ENCODE data around the gene MTCP1. TPM values are rescaled to one million over a fixed set of nuclear protein-coding genes. Genes with fewer than 3 reads are reported as not detected.

Gene MTCP1, protein sequence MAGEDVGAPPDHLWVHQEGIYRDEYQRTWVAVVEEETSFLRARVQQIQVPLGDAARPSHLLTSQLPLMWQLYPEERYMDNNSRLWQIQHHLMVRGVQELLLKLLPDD
- 1 to 10 TPM; 2.6 to 3.0 TPM for total RNA-seq

DNA sequence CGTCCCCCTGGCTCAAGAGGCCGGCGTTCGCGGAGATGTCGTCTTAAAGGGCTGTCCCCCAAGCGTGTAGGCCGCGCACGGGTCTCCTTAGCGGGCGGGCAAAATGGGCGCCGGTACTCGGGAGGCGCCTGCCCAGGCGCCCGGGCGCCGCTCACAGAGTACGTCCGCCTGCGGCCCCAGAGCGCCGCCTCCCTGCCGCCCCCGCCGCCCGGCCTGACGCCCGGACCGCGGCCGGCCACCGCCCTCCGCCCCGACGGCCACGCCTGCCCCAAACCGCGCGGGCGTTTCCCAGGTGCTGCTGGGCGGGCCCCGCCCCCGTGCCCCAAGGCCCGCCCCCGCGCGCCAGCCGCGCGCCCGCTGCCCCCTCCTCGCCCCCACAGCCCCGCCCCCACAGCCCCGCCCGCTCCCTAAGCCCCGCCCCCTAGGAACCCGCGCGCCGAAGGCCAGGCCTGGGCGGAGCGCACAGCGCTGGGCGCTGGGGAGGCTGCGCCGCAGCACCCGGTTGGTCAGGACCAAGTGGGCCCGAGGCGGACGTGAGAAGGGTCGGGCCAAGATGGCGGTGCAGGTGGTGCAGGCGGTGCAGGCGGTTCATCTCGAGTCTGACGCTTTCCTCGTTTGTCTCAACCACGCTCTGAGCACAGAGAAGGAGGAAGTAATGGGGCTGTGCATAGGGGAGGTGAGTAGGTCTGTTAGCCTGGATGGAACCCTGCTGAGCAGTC lies at the start of gene MTCP1, which contains the start of the genes BRCC3 and CMC4:
TSS of gene MTCP1 (minus strand) at position 162 of the 719 bp plus-strand sequence. CDS start 5,126 bp downstream, outside the sequence.
TSS of gene BRCC3 (plus strand) at position 534 of the 719 bp plus-strand sequence. CDS start at position 554, 20 bp downstream.
TSS of gene CMC4 (minus strand) at position 162 of the 719 bp plus-strand sequence. CDS start 7,113 bp downstream, outside the sequence.
- peak; percentile 44 to 73 (median 71) for TF ChIP-seq POLR2A (IDR thresholded peaks at IDR 0.05)
- TF ChIP-seq, protein P1, sequence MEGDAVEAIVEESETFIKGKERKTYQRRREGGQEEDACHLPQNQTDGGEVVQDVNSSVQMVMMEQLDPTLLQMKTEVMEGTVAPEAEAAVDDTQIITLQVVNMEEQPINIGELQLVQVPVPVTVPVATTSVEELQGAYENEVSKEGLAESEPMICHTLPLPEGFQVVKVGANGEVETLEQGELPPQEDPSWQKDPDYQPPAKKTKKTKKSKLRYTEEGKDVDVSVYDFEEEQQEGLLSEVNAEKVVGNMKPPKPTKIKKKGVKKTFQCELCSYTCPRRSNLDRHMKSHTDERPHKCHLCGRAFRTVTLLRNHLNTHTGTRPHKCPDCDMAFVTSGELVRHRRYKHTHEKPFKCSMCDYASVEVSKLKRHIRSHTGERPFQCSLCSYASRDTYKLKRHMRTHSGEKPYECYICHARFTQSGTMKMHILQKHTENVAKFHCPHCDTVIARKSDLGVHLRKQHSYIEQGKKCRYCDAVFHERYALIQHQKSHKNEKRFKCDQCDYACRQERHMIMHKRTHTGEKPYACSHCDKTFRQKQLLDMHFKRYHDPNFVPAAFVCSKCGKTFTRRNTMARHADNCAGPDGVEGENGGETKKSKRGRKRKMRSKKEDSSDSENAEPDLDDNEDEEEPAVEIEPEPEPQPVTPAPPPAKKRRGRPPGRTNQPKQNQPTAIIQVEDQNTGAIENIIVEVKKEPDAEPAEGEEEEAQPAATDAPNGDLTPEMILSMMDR (IDR thresholded peaks at IDR 0.05) = peak in 2 of 7 experiments; percentile 12 to 20
- whole genome bisulfite sequencing, 2 donors = 1% methylated on average over 29 of the region's 81 CpGs; no CpG with 5 or more reads in 1 of the 2 donors

DNA sequence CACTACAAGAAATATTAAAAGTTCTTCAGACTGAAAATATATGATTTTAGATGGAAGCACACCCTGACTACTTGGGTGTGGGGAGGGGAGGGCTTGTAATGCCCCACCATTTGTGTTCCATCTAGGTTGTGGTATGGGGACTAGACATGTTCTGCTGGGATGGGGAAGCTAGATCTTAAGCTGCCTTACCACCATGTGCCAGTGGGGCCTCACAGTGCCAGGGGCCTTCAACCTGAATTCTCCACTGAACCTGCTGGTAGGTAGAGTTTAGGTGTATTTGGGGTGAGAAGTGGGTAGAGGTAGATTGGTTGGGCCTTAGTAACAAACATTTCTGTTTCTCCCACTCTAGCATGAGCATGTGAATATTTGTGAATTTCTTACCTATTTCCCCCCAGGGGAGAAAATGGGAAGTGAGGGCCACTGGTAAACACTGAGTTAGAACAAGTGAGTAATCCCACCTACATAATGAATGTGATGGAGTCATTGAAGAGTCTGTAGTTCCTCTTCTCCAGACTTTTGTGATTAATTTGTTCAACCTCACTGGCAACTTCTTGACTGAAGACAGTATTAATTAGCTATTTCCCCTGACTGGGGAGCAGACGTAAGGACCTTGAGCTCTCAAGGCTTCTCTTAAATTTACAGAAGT lies 44.4 kb upstream of the MTCP1 start:
- ATAC-seq = no peak

More for the DNA sequence above, at the start of gene MTCP1, which contains the start of the genes BRCC3 and CMC4:
- intact Hi-C loops (cut with DNase I) = no loop called here
- peak; percentile 82 to 86 (median 84) for DNase-seq
- peak; percentile 92 for ATAC-seq
- peak within 1 kb of the TSS; percentile 48 to 92 (median 80) for H3K27ac ChIP-seq
- H3K4me1 ChIP-seq = peaks cover 17% of the 10 kb centered on the region
- H3K27me3 ChIP-seq = no peaks in the 10 kb centered on the region
- peak within 1 kb of the TSS; percentile 26 to 32 for H3K4me3 ChIP-seq
- no peaks in the 10 kb centered on the region for H3K9me3 ChIP-seq
- no peaks in the 10 kb centered on the region for H3K36me3 ChIP-seq (replicated peaks in 1 of 2; ENCODE audit: insufficient read depth in 1 of 2, low read depth in 2 of 2)

DNA sequence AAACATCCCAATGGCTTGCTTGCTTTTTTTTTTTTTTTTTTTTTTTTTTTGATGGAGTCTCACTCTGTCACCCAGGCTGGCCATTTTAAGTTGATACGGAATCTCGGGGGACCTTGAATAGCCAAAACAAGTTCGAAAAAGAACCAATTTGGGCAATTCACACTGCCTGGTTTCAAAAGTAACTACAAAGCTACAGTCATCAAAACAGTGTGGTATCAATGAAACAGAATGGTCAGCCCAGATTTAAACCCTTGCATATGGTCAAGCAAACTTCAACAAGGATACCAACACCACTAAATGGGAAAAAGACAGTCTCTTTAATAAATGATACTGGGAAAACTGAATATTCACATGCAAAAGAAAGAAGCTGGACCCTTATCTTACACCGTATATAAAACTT lies 42.2 kb upstream of the MTCP1 start:
- Histone ChIP-seq H3K36me3 (replicated peaks in 1 of 2; ENCODE audit: insufficient read depth in 1 of 2, low read depth in 2 of 2) (no peaks in the 10 kb centered on the region), H3K4me3 (no peak overlapping the region), H3K9me3 (no peaks in the 10 kb centered on the region), H3K27ac (no peak overlapping the region), H3K27me3 (no peaks in the 10 kb centered on the region), H3K4me1 (no peaks in the 10 kb centered on the region)
- no peak for DNase-seq
- no peak for ATAC-seq
- intact Hi-C loops (cut with DNase I) = no loop called here
- WGBS, 2 donors = 97 to 100% methylated on average over 4 of the region's 4 CpGs
- TF ChIP-seq, protein P1 (IDR thresholded peaks at IDR 0.05) = no peak
- no peak for TF ChIP-seq POLR2A (IDR thresholded peaks at IDR 0.05)

More for the DNA sequence above, 44.4 kb upstream of the MTCP1 start:
- H3K9me3 ChIP-seq = no peaks in the 10 kb centered on the region
- no peaks in the 10 kb centered on the region for H3K4me1 ChIP-seq
- WGBS, 2 donors = 82 to 100% methylated on average over 1 of the region's 1 CpG
- intact Hi-C loops (cut with DNase I) = no loop called here
- no peaks in the 10 kb centered on the region for H3K27me3 ChIP-seq
- no peak overlapping the region for H3K27ac ChIP-seq
- TF ChIP-seq POLR2A (IDR thresholded peaks at IDR 0.05) = no peak
- TF ChIP-seq, protein P1 (IDR thresholded peaks at IDR 0.05) = no peak
- no peak overlapping the region for H3K4me3 ChIP-seq
- DNase-seq = no peak
- no peaks in the 10 kb centered on the region for H3K36me3 ChIP-seq (replicated peaks in 1 of 2; ENCODE audit: insufficient read depth in 1 of 2, low read depth in 2 of 2)

DNA sequence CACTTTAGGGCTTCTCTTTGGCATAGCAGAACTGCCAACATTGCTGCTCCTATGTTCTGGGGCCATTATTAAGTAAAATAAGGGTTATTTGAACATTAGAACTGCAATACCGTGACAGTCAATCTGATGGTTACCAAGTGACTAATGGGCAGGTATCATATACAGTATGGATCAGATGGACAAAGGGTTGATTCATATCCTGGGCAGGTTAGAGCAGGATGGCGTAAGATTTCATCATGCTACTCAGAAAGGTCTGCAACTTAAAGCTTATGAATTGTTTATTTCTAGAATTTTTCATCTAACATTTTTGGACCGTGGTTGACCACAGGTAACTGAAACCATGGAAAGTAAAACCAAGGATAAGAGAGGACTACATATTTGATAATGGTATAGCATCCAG lies 41.2 kb upstream of the MTCP1 start:
- no peaks in the 10 kb centered on the region for H3K27me3 ChIP-seq
- no peak for TF ChIP-seq POLR2A (IDR thresholded peaks at IDR 0.05)
- H3K27ac ChIP-seq = no peak overlapping the region
- intact Hi-C loops (cut with DNase I) = no loop called here
- H3K4me1 ChIP-seq = no peaks in the 10 kb centered on the region
- H3K9me3 ChIP-seq = no peaks in the 10 kb centered on the region
- ATAC-seq = no peak
- no peaks in the 10 kb centered on the region for H3K36me3 ChIP-seq (replicated peaks in 1 of 2; ENCODE audit: insufficient read depth in 1 of 2, low read depth in 2 of 2)
- no peak overlapping the region for H3K4me3 ChIP-seq
- WGBS, 2 donors = 94 to 95% methylated on average over 3 of the region's 3 CpGs
- no peak for DNase-seq

DNA sequence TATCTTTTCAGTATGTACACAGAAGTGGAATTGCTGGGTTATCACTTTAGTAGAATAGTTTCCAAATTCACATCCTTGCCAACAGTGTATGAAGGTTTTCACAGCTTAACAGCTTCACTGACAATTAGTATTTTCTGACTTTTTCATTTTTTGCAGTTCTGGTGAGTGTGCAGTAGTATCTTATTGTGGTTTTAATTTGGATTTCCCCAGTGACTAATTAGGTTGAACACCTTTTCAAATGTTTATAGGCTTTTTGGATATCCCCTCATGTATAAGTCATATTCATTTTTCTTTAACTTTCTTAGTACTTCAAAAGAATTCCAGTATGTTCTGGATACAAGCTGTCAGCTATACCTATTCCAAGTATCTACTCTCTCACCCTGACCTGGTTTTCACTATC lies 37.5 kb upstream of the MTCP1 start:
- no peaks in the 10 kb centered on the region for H3K27me3 ChIP-seq
- no peaks in the 10 kb centered on the region for H3K9me3 ChIP-seq
- no peak overlapping the region for H3K27ac ChIP-seq
- no peaks in the 10 kb centered on the region for H3K4me1 ChIP-seq
- no peaks in the 10 kb centered on the region for H3K36me3 ChIP-seq (replicated peaks in 1 of 2; ENCODE audit: insufficient read depth in 1 of 2, low read depth in 2 of 2)
- intact Hi-C loops (cut with DNase I) = no loop called here
- ATAC-seq (no peak), DNase-seq (no peak)
- TF ChIP-seq, protein P1 (IDR thresholded peaks at IDR 0.05) = no peak
- no peak for TF ChIP-seq POLR2A (IDR thresholded peaks at IDR 0.05)
- H3K4me3 ChIP-seq = no peak overlapping the region
